HEK293T (cell line): ENCODE measurements around the gene KLHL29.

Source experiments
- HDGF ChIP-seq: fragments of 450-650 bp; IDR thresholded peaks from 2 replicates; pipeline ENCODE4 v1.6.1; 2017; ENCODE audit warnings: antibody characterized with exemption, borderline replicate concordance
- PKNOX1 ChIP-seq: fragments of 450-650 bp; IDR thresholded peaks from 2 replicates; pipeline ENCODE4 v1.6.1; 2016

- TF ChIP-seq PKNOX1 (no peak), HDGF (no peak)
These were observed 321.0 kb downstream of the KLHL29 start for GRCh38 chr2:23705771-23706612.
